HG02623 (cell line): ENCODE measurements around the gene PLA2G4A.

ENCODE experiments used
- ATAC-seq: cut with Tn5 transposase; IDR thresholded peaks from one replicate; pipeline ENCODE4 v1.9.1; 2021; ENCODE audit warnings: moderate library complexity; ENCODE audit not compliant: unreplicated experiment

Gene PLA2G4A

DNA sequence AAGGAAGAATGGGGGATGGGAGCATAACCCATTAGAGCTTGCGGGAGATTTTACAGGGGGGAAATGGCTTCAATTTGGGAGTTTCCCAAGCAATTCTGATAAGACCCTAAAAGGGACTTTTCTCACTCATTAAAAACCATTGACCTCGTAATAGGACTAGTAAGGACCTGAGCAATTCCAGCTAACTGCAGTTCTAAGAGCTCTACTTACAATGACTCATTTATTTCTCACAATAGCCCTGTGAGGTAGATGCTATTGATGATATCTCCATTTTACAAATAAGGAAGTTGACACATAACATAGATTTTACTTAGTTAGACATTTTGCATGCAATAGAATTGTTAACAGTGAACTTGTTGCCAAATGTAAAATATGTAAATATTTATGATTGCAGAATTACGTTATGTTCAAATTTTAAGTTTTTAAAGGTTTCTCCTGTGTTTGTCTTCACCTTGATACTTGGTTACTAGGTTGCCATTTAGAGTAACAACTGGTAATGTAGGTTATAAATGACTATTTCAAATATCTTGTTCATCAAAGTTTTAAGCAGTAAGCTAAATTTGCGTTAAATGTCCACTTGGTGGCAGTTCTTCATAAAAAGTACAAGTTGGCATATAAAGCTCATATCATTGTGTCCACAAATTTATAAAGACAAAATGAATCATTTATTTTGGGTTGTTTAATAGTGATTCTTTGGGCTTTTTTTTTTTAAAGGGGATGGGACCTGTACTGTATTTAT lies 182.0 kb downstream of the PLA2G4A start:
- ATAC-seq = no peak

DNA sequence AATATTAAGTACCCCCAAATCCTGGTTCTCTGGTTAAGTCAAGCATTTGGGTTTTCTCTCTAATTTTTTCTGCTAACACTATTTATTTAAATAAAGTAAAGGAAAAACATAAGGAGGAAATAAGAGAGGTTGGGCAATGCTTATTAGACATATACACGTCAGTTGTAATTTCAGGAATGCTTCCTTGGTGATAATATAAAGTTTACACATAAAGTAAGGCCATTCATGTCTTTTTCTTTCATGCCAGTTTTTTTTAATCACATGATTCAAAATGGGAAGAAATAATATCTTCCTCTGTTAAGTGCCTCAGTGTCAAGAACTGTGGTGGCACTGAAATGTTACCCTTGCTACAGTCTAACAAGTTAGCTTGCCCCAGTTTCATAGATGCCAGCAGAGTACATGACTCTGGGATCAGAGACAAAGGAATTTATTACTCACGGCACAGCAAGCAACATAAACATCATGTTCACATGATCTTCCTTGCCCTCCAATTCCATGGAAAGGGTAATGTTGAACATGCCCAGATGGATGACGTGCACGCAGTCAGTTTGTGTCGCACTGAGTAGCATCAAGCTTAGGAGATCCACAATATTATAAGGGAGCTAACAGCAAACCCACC lies 184.9 kb downstream of the PLA2G4A start:
- ATAC-seq = no peak

DNA sequence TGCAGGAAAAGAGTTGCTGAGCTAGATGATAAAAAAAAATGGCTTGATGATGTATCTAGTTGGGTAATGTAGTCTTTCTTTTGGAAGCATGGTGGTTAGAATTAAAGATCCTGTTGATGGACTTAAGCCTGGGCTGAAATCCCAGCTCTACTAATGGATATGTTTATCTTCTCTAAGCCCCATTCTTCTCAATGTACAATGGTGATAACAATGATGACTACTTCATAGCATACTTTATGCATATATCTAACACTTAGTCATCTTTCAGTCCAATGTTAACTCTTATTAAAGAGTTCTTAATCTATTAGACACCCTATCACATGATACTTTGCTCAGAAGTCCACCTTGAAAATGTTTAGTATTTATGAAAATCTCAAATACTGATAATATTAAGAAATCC lies 189.5 kb downstream of the PLA2G4A start:
- ATAC-seq = no peak

DNA sequence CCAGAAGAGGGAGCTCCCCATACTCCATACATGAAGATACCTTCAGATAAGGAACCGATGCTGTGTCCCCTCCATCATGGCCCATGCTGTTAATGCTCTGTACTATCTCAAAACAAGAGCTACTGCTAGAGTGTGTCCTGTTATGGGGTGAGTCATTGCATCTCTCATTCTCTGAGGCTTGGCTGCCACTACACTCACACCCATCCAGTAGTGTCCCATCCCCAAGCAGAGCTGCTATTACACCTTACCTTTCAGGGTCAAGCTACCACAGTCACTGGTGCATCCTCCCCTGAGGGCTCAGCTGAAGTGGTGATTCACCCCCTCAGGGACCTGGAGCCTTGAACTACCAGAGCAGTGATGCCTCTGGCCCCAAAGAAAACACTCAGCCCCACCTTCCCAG lies 198.5 kb downstream of the PLA2G4A start:
- ATAC-seq = no peak

DNA sequence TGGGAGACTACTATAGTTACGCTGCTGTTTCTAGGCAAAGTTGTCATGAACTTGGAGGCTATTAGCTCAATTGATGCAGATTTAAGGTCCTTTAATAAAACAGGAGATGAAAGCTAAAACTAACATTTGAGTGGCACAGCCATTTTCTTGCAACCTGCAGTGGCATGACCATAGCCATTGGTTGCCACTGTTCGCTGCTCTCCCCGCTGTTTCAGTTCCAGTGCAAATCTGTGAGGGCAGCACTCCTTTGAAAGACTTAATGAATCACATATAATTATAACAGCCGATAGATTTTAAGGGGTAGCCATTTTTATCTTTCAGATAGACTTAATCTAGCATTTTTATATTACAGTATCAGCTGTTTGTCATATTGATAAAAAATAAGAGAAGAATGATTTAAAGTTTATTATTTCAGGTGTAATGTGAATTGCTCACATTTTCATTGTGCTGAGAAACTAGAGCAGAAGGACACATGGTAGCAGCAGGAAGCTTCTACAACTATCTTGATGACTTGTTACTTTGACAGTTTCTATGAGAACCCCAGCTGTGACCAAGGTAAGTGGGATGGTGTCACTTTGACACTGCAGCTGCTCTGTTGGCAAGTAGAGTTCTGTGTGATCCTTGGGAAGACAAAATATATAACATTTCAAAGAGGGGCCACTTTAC lies 203.7 kb downstream of the PLA2G4A start:
- ATAC-seq = no peak

DNA sequence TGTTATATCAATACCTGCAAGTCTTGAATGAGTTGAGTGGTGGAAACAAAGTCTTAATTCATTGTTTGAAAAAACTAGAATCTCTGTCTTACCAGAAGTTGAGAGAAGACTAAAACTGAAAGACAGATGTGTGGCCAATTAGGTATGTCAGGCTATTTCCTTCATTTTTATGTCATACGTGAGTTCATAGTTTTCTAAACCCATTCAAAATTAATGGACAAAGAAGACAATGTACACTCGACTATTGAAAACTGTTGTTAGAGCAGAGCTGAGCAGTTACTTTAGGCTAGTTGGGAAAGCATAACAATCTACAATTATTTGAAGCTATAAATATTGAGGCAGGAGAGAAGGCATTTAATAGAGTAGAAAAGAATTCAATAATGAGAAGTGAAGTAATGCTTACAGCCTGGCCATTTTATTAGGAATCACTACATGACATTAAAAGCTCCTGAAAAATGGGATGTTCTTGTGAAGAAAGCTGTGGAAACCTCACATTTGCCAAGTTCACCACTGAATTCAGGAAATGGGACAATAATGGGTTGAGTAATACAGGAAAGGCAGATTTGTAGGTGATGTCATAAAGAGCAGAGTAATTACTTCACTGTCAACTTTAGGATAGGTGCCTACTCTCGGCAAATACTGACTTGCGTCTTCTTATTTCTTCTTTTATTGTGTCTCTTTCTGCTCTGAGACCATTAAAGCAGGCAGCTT lies 204.4 kb downstream of the PLA2G4A start:
- ATAC-seq = no peak

DNA sequence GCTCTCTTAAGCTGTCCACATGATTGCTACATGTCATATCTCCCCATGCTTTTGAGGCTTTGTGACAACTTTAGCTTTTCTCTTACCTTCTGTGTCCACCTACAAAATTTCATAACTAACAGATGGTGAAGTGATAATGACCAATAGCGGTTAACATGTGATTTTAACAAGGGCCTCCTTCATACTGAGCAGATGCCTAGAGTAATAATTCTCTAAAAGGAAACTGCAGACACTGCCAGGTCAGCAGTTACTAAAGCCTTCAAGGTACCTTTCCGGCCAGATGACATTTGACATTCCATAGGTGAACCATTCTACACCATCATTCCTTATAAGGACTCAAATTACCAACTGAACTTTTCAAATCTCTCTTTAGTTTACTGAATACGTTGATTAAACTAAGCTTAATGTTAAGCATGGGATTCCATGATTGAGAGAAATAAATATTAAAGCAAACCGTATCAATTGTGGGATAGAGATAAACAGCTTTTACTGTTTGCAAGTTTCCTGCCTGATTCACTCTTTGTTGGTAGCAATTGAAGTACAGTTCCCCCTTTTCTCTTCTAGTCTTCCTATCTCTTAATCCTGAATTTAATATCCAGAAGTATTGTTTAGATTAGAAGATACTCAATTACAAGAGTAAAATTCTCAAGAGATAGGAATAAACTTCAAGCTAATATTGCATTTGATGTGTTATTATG lies 205.1 kb downstream of the PLA2G4A start:
- no peak for ATAC-seq

DNA sequence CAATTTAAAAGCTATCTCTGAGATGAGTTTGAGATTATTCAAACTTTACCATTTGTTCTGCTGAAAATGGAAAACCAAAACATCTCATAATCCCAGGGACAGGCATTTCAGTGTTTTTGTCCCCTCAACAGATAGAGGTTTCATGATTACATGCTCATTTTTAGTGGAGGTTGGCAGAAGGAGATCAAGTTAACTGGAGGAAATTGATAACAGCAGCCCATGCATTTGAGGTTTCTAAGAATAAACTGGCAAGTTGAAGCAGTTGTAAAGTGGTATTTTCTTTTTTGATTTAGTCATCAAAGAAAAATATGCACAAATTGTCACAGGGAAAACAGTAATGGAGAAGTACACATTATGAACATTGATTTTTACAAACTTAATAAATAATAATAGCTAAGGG lies 205.8 kb downstream of the PLA2G4A start:
- no peak for ATAC-seq

DNA sequence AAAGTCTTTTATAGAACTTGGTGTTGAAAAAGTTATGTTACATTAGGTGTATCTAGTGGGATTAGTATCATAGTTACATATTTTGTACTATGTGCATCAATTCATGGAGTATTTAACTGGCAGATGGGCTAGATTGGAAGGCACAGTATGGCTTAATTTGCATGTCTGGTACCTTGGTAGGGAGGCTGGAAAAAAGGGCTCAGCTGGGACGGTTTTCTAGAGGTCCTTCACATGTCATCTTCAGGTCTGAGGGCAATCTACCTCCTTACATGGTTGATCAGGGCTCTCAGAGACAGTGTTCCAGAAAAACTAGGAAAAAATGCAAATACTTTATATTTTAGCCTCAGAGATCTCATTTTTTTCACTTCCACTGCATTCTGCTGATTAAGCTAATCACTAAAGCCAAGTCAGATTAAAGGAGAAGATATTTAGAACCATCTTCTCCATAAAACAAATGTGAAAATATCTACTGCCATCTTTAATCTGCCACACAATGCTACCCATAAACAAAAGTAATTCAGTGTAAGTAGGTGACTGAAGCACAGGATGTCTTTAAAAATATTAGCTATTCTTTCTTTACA lies 209.3 kb downstream of the PLA2G4A start:
- no peak for ATAC-seq
